NCI-H82 treated with DMSO at 0.1 percent for 48 hours (cell line): ENCODE data around the gene ZNF467.

Experiments
- DNase-seq: peaks from one replicate; lab custom pipeline; 2025; ENCODE audit not compliant: unreplicated experiment; lab: John Stamatoyannopoulos, UW

Gene ZNF467

GRCh38 chr7:149773446-149774236, at the start of gene ZNF467:
TSS of gene ZNF467 (minus strand) at chr7:149773588. CDS start at chr7:149771032, 2,556 bp downstream.
- DNase-seq, result peak; percentile 17

- no peak for DNase-seq
Measured at GRCh38 chr7:149822353-149822943, 49.1 kb upstream of the ZNF467 start.

GRCh38 chr7:149821191-149822148, 48.1 kb upstream of the ZNF467 start:
- DNase-seq, result no peak

GRCh38 chr7:149820622-149821190, 47.3 kb upstream of the ZNF467 start:
- no peak for DNase-seq

- DNase-seq, result no peak
Measured at GRCh38 chr7:149819961-149820340, 46.6 kb upstream of the ZNF467 start.

- DNase-seq, result no peak
Measured at GRCh38 chr7:149819141-149819960, 46.0 kb upstream of the ZNF467 start.

GRCh38 chr7:149818536-149818840, 45.1 kb upstream of the ZNF467 start:
- no peak for DNase-seq

GRCh38 chr7:149817836-149818535, 44.6 kb upstream of the ZNF467 start:
- no peak for DNase-seq

- no peak for DNase-seq
Measured at GRCh38 chr7:149817301-149817771, 43.9 kb upstream of the ZNF467 start.

- no peak for DNase-seq
Measured at GRCh38 chr7:149816794-149817193, 43.4 kb upstream of the ZNF467 start.

GRCh38 chr7:149816267-149816751, 42.9 kb upstream of the ZNF467 start:
- no peak for DNase-seq

GRCh38 chr7:149815661-149816266, 42.4 kb upstream of the ZNF467 start:
- DNase-seq, result no peak

GRCh38 chr7:149815121-149815520, 41.7 kb upstream of the ZNF467 start:
- no peak for DNase-seq

GRCh38 chr7:149814494-149814893, 41.1 kb upstream of the ZNF467 start:
- no peak for DNase-seq

GRCh38 chr7:149813254-149814035, 40.1 kb upstream of the ZNF467 start:
- no peak for DNase-seq

- no peak for DNase-seq
Measured at GRCh38 chr7:149811831-149812490, 38.6 kb upstream of the ZNF467 start.

GRCh38 chr7:149811221-149811620, 37.8 kb upstream of the ZNF467 start:
- no peak for DNase-seq

- no peak for DNase-seq
Measured at GRCh38 chr7:149809215-149809614, 35.8 kb upstream of the ZNF467 start.
